GM18517 (cell line): ENCODE data around the gene CDH18.

Source experiments
- ATAC-seq: cut with Tn5 transposase; IDR thresholded peaks from one replicate; pipeline ENCODE4 v1.9.1; 2021; ENCODE audit warnings: mild to moderate bottlenecking, moderate library complexity; ENCODE audit not compliant: unreplicated experiment

The CDH18 gene

DNA sequence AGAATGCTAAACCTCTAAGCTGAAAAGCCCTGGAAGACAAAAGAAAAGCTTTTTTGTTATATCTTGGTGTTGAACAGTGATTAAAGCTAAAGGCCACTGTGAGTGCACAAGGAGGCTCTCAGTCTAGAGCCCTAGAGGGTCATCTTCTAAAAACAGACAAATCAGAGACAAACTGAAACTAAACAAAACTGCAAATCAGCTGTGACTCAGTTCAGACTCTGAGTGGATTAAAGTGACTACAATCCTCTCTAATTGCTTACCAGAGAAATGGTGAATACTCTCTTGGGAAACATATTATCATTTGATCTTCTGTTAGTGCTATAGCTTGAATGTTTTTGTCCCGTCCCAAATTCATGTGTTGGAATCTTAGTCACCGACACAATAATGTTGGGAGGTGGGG, 491.9 kb downstream of the CDH18 start:
- ATAC-seq: no peak

DNA sequence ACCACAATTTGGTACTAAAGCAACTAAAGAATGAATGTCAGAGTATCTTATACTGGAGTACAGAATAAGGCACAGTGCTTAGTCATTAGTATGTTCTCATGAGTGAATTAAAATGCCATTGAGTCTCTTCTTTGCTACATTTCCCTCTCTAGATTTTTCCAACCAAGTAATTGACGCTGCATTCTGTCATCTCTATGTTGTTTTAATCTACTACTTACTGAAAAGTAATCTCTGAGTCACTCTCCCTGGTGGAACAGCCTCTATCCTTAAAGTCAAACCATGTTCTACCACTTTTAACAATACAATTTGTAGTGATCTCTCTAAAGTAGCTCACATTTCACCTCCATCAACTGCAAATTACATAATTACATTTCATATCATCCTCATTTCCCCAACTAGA, 495.1 kb downstream of the CDH18 start:
- ATAC-seq: no peak

DNA sequence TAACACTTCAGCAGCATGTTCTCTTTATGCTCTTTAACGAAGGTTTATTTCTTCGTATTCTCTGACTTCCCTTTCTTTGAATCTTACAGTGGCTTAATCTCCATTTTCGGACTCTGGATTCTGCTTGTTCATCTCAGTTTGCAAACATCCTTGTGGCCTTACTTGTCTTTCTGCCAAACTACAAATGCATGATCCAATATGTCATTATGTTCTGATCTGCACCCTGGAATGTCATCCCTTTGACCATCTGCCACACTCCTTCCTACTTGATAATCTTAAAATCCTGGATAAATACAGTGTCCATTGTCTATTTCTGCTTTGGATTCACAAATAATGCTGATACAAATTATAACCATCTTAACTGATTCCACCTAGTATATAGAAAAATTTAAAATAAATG, 499.2 kb downstream of the CDH18 start:
- no peak for ATAC-seq

DNA sequence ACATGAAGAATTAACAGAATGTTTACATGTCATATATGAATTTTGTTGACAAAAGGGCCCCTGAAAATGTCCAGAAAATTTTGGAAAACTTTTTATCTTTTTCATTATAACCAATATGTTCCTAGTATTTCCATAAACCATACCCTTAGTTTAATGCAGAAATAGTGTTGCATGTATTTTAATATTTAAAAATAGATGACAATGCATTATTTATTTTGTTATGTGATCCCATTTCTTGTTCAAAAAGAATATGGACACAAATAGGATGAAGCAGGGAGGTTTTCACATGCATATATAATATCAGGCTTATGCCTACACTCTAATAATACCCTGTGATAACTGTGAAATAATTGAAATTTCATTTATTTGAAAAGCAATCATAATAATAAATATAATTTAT, 500.5 kb downstream of the CDH18 start:
- no peak for ATAC-seq

DNA sequence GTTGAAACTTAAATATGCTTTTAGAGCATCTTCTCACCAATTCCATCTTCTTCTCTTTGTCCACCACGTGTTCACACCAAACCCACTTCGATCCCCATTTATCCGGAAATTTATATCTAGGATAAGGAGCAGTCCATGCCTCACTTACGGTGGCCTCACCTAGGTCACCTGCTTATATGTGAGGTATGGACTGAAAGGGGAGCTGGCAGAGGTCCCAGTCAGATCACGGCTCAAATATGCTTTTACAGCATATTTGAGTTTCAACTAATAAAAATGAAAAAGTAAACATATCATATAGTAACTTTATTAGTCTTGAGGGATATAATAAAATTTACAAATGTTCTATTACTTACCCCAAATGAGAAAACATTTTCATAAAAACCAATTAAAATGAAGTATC, 508.4 kb downstream of the CDH18 start:
- ATAC-seq: no peak

DNA sequence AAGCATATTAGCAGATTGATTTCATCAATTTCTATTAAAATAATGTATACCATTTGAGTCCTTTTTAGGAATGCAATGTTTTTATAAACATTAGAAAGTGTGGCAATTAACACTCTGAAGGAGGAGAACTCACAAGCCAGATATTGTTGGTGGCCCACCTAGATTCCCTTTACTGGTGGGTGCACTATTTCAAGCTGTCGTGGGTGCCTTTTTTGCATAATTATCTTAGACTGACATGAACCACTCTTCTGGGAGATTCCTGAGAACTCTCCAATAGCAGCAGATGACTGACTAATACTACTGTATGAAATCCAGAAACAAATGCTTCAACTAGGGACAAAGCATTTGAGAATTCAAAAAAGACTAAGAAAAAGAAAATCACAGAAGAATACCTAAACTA, 526.0 kb downstream of the CDH18 start:
- ATAC-seq: no peak

DNA sequence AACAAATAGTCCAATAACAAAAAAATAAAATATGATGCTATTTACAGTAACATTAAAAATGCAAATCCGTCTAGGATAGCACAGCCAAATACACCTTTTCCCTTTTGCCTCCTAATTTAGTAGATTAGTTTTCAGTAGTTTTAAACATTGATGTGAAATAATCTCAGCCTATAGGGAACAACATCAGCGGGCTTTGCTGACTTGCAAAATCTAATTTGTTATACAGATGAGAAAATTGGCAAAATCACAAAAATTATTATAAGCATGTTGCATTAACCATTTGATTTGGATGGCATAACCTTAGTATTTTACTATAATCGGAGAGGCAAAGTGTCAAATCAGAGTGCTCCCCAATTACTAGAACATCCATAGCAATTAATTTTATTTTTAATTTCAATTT, 563.5 kb downstream of the CDH18 start:
- ATAC-seq: no peak
